ENCODE results near the gene PRDM5.

DNA sequence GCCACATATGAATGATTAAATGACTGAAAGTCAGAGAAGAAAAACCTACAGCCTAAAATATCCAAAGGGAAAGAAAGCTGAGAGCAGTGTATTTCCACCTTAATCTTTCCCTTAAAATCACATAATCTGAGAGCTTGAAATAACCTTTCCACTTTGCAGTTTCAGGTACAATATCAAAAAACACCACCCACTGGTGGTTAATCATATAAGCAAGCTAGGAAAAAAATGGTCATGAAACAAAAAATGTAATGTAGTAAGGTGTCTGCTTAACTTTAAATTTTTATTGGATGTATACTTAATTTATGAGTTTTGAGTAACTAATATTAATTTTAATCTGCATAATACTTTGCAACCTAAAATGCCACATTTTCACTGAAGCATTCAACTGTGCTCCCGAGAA lies 3.2 kb downstream of the PRDM5 start:
- TF ChIP-seq CTCF (IDR thresholded peaks at IDR 0.05 in 2 of 3, conservative IDR thresholded peaks at IDR 0.05 in 1 of 3; ENCODE audit: control insufficient read depth in 2 of 3, extremely low read depth in 1 of 3, insufficient read depth in 1 of 3, low read depth in 3 of 3, low read length in 3 of 3) (peak in 1 of 3 experiments; percentile 11; a peak in 1 of 6 replicates), MYC (IDR thresholded peaks at IDR 0.05; ENCODE audit: insufficient read depth, insufficient read length, insufficient replicate concordance, low read length, severe bottlenecking) (no peak), ZNF274 (IDR thresholded peaks at IDR 0.05; ENCODE audit: insufficient read depth, insufficient read length) (no peak), EZH2 (IDR thresholded peaks at IDR 0.05; ENCODE audit: borderline replicate concordance, control insufficient read depth, low read depth, low read length) (no peak)
